SK-N-SH (cell line): ENCODE results near the gene MCUB. TPM values are rescaled to one million over a fixed set of nuclear protein-coding genes. Genes with fewer than 3 reads are reported as not detected.

Experiments
- CTCF ChIA-PET: fragments of 300-600, 350-600 bp; formaldehyde crosslinking; extraction: SDS; loops from one replicate; lab custom pipeline; 2021; lab: Yijun Ruan, JAX
- POLR2A ChIA-PET: fragments of 350-600 bp; sonication (Branson Sonifier 250); formaldehyde crosslinking; extraction: SDS; loops from one replicate; lab custom pipeline; 2020; ENCODE audit warnings: antibody characterized with exemption, inconsistent platforms; lab: Yijun Ruan, JAX
- DNase-seq: peaks from one replicate; pipeline ENCODE4 v3.0.0; 2012
- H2AFZ ChIP-seq: fragments of 200-600 bp; sonication (generic); 2 replicates; pipeline ENCODE4 v1.8.1; 2016; ENCODE audit warnings: antibody characterized with exemption, mild to moderate bottlenecking, low read depth
- H3F3A ChIP-seq: fragments of 200-600 bp; sonication (generic); replicated peaks from 2 replicates; pipeline ENCODE3; 2016; ENCODE audit warnings: antibody characterized with exemption, mild to moderate bottlenecking; ENCODE audit not compliant: insufficient read depth
- H3K27ac ChIP-seq, 2 experiments: fragments of 200-500 bp in 1 of 2; fragments of 200-600 bp in 1 of 2; sonication (Bioruptor generic) in 1 of 2; sonication (generic), shearing (Covaris generic) in 1 of 2; 2 replicates each; pipeline versions ENCODE4 v1.5.1 to v1.6.1; 2014 to 2016; ENCODE audit warnings: low read depth in 2 of 2, inconsistent platforms in 1 of 2, low read length in 1 of 2, mild to moderate bottlenecking in 1 of 2, mixed read lengths in 1 of 2
- H3K27me3 ChIP-seq: fragments of 200-600 bp; sonication (generic), shearing (Covaris generic); 2 replicates; pipeline ENCODE4 v1.6.1; 2016; ENCODE audit warnings: mixed run types; ENCODE audit not compliant: insufficient read depth
- H3K36me3 ChIP-seq, 2 experiments: fragments of 200-500 bp in 1 of 2; fragments of 200-600 bp in 1 of 2; sonication (Bioruptor generic) in 1 of 2; sonication (generic) in 1 of 2; replicated peaks in 1 of 2; 2 replicates each; pipeline versions ENCODE3 to v1.5.1; 2014 to 2016; ENCODE audit warnings: low read length in 1 of 2, mild to moderate bottlenecking in 1 of 2; ENCODE audit not compliant: insufficient read depth in 2 of 2, control insufficient read depth in 1 of 2
- H3K4me1 ChIP-seq, 2 experiments: fragments of 200-500 bp in 1 of 2; fragments of 200-600 bp in 1 of 2; sonication (Bioruptor generic) in 1 of 2; sonication (generic), shearing (Covaris generic) in 1 of 2; 2 replicates each; pipeline versions ENCODE4 v1.5.1 to v1.6.1; 2014 to 2016; ENCODE audit warnings: low read depth in 1 of 2, low read length in 1 of 2, mixed run types in 1 of 2; ENCODE audit not compliant: insufficient read depth in 2 of 2, control insufficient read depth in 1 of 2
- H3K4me2 ChIP-seq: fragments of 200-600 bp; sonication (generic), shearing (Covaris generic); 2 replicates; pipeline ENCODE4 v1.6.1; 2017; ENCODE audit warnings: mixed run types
- H3K4me3 ChIP-seq, 2 experiments: fragments of 200-500 bp in 1 of 2; fragments of 200-600 bp in 1 of 2; sonication (Bioruptor generic) in 1 of 2; sonication (generic), shearing (Covaris generic) in 1 of 2; 2 replicates each; pipeline versions ENCODE4 v1.5.1 to v1.8.1; 2014 to 2016; ENCODE audit warnings: low read depth in 2 of 2, inconsistent platforms in 1 of 2, low read length in 1 of 2, mild to moderate bottlenecking in 1 of 2, mixed read lengths in 1 of 2, moderate library complexity in 1 of 2
- H3K79me2 ChIP-seq: fragments of 200-600 bp; sonication (generic); 2 replicates; pipeline ENCODE4 v1.8.1; 2017; ENCODE audit warnings: mild to moderate bottlenecking; ENCODE audit not compliant: insufficient read depth
- H3K9ac ChIP-seq: fragments of 200-600 bp; sonication (generic); 2 replicates; pipeline ENCODE4 v1.6.1; 2017; ENCODE audit warnings: mixed run types
- H3K9me2 ChIP-seq: fragments of 200-600 bp; sonication (generic); 2 replicates; pipeline ENCODE4 v1.6.1; 2017; ENCODE audit warnings: mixed run types
- H3K9me3 ChIP-seq: fragments of 200-600 bp; sonication (generic); 2 replicates; pipeline ENCODE4 v1.6.1; 2017; ENCODE audit warnings: mixed run types, mild to moderate bottlenecking, moderate library complexity
- H4K20me1 ChIP-seq: fragments of 200-600 bp; sonication (generic); 2 replicates; pipeline ENCODE4 v1.6.1; 2017; ENCODE audit warnings: mild to moderate bottlenecking, mixed run types; ENCODE audit not compliant: insufficient read depth
- CHD2 ChIP-seq: fragments of 150-350 bp; IDR thresholded peaks from 2 replicates; pipeline ENCODE4 v1.6.1; 2018; ENCODE audit warnings: low read length; ENCODE audit not compliant: partially characterized antibody
- ELF1 ChIP-seq: IDR thresholded peaks from 2 replicates; pipeline ENCODE4 v1.4.0; 2012
- FOXJ3 ChIP-seq: sonication (generic); formaldehyde crosslinking; IDR thresholded peaks from 2 replicates; pipeline ENCODE4 v1.5.1; 2020; ENCODE audit warnings: mild to moderate bottlenecking, missing genetic modification reagents
- FOXM1 ChIP-seq: IDR thresholded peaks from 2 replicates; pipeline ENCODE4 v1.4.0; 2012; ENCODE audit warnings: low read depth, mild to moderate bottlenecking
- GATA2 ChIP-seq: sonication (generic); formaldehyde crosslinking; IDR thresholded peaks from 2 replicates; pipeline ENCODE4 v1.5.0; 2020; ENCODE audit warnings: mild to moderate bottlenecking, missing genetic modification reagents
- MXI1 ChIP-seq: IDR thresholded peaks from 2 replicates; pipeline ENCODE4 v1.6.1; 2012; ENCODE audit warnings: mild to moderate bottlenecking, low read depth, low read length, improper control_type of control experiment
- NFIC ChIP-seq: IDR thresholded peaks from 2 replicates; pipeline ENCODE4 v1.4.0; 2012; ENCODE audit warnings: borderline replicate concordance
- NRF1 ChIP-seq: IDR thresholded peaks from 2 replicates; pipeline ENCODE4 v1.6.1; 2012; ENCODE audit warnings: low read depth, mild to moderate bottlenecking, low read length
- RCOR1 ChIP-seq: fragments of 150-350 bp; IDR thresholded peaks from 2 replicates; pipeline ENCODE4 v1.6.1; 2017; ENCODE audit warnings: antibody characterized with exemption, low read length
- RFX5 ChIP-seq: IDR thresholded peaks from 2 replicates; pipeline ENCODE4 v1.6.1; 2012; ENCODE audit warnings: mild to moderate bottlenecking, improper control_type of control experiment, low read length
- SIN3A ChIP-seq: IDR thresholded peaks from 2 replicates; pipeline ENCODE4 v1.6.1; 2012; ENCODE audit warnings: low read depth, mild to moderate bottlenecking, low read length, moderate library complexity, borderline replicate concordance
- TAF1 ChIP-seq: IDR thresholded peaks from 2 replicates; pipeline ENCODE4 v1.6.1; 2012; ENCODE audit warnings: low read depth, mild to moderate bottlenecking, low read length, moderate library complexity, borderline replicate concordance
- TCF12 ChIP-seq: IDR thresholded peaks from 2 replicates; pipeline ENCODE4 v1.4.0; 2012
- TEAD4 ChIP-seq: IDR thresholded peaks from 2 replicates; pipeline ENCODE4 v1.4.0; 2012; ENCODE audit warnings: mild to moderate bottlenecking, borderline replicate concordance; ENCODE audit not compliant: insufficient read depth
- polyA plus RNA-seq, 3 experiments: library from polyadenylated mRNA; depleted of rRNA; stranded (reverse); fragments of >200 nt; gene quantifications; 2 replicates each; pipeline ENCODE4 v1.2.3, GENCODE V29; 2012
- TF ChIP-seq, protein P1 (sequence below): fragments of 150-350 bp; IDR thresholded peaks from 2 replicates; pipeline ENCODE4 v1.6.1; 2017; ENCODE audit warnings: antibody characterized with exemption, low read length, low read depth, borderline replicate concordance
- TF ChIP-seq, protein P2 (sequence below): fragments of 150-350 bp; IDR thresholded peaks from 2 replicates; pipeline ENCODE4 v1.6.1; 2016; ENCODE audit warnings: mild to moderate bottlenecking, low read depth, low read length
- TF ChIP-seq, protein P3 (sequence below): IDR thresholded peaks from 2 replicates; pipeline ENCODE4 v1.6.1; 2012; ENCODE audit warnings: mild to moderate bottlenecking, low read depth, low read length, moderate library complexity
- TF ChIP-seq, protein P4 (sequence below): fragments of 200-600 bp; sonication (generic); IDR thresholded peaks from 2 replicates; pipeline ENCODE4 v1.6.1; 2017; ENCODE audit warnings: antibody characterized with exemption, mild to moderate bottlenecking, moderate library complexity
- TF ChIP-seq, protein P5 (sequence below): IDR thresholded peaks from 2 replicates; pipeline ENCODE4 v1.4.0; 2012; ENCODE audit warnings: low read depth, borderline replicate concordance
- TF ChIP-seq, protein P6 (sequence below): IDR thresholded peaks from 2 replicates; pipeline ENCODE4 v1.4.0; 2012; ENCODE audit warnings: low read depth

MCUB gene
- polyA plus RNA-seq, 1 of the 3 experiments (the other 2 are of a cell fraction), result 39.3 TPM

DNA sequence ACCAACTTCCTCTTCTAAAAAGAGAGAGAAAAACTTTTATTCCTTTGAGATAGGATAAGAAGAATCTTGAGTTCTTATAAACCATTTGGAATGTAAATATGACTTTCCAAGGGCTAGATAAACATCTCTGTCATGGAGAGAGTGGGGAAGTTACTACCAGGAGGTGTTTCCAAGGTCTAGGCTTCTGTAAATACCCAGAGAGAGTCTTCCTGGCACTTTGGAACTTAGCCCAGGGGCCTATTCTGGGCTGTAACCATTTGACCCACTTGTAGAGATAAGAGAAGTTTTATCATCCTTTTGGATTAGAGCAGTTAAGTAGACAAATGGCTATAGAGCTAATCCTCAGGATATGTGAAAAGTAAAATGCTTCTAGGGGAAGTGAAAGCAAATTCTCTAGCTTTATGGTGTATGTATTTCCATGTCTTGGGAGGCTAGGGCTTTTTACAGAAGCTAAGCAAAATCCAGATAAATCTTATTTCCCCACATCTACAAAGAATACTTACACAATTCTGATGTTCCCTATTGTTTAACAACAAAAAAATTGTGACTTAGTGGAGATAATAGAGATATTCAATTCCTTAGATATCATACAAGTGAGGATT, 51.1 kb downstream of the MCUB start:
- CTCF ChIA-PET, result no interaction called here
- no peaks in the 10 kb centered on the region for H3K36me3 ChIP-seq
- H4K20me1 ChIP-seq, result no peaks in the 10 kb centered on the region
- no peaks in the 10 kb centered on the region for H3K9me3 ChIP-seq
- no peaks in the 10 kb centered on the region for H3K9me2 ChIP-seq
- H3K79me2 ChIP-seq, result no peaks in the 10 kb centered on the region
- no peaks in the 10 kb centered on the region for H3K27me3 ChIP-seq
- no peak for DNase-seq
- no peaks in the 10 kb centered on the region for H3F3A ChIP-seq
- H3K9ac ChIP-seq, result no peak overlapping the region
- TF ChIP-seq, protein P1, sequence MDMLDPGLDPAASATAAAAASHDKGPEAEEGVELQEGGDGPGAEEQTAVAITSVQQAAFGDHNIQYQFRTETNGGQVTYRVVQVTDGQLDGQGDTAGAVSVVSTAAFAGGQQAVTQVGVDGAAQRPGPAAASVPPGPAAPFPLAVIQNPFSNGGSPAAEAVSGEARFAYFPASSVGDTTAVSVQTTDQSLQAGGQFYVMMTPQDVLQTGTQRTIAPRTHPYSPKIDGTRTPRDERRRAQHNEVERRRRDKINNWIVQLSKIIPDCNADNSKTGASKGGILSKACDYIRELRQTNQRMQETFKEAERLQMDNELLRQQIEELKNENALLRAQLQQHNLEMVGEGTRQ, result no peak
- no peak for TF ChIP-seq SIN3A
- TF ChIP-seq FOXM1, result no peak
- TF ChIP-seq TEAD4, result no peak
- no peak for TF ChIP-seq RCOR1
- no peak for TF ChIP-seq FOXJ3 (CRISPR knock-in tag)
- TF ChIP-seq MXI1, result no peak
- no peak for TF ChIP-seq RFX5
- TF ChIP-seq, protein P2, sequence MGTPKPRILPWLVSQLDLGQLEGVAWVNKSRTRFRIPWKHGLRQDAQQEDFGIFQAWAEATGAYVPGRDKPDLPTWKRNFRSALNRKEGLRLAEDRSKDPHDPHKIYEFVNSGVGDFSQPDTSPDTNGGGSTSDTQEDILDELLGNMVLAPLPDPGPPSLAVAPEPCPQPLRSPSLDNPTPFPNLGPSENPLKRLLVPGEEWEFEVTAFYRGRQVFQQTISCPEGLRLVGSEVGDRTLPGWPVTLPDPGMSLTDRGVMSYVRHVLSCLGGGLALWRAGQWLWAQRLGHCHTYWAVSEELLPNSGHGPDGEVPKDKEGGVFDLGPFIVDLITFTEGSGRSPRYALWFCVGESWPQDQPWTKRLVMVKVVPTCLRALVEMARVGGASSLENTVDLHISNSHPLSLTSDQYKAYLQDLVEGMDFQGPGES, result no peak
- TF ChIP-seq NRF1, result no peak
- TF ChIP-seq, protein P3, sequence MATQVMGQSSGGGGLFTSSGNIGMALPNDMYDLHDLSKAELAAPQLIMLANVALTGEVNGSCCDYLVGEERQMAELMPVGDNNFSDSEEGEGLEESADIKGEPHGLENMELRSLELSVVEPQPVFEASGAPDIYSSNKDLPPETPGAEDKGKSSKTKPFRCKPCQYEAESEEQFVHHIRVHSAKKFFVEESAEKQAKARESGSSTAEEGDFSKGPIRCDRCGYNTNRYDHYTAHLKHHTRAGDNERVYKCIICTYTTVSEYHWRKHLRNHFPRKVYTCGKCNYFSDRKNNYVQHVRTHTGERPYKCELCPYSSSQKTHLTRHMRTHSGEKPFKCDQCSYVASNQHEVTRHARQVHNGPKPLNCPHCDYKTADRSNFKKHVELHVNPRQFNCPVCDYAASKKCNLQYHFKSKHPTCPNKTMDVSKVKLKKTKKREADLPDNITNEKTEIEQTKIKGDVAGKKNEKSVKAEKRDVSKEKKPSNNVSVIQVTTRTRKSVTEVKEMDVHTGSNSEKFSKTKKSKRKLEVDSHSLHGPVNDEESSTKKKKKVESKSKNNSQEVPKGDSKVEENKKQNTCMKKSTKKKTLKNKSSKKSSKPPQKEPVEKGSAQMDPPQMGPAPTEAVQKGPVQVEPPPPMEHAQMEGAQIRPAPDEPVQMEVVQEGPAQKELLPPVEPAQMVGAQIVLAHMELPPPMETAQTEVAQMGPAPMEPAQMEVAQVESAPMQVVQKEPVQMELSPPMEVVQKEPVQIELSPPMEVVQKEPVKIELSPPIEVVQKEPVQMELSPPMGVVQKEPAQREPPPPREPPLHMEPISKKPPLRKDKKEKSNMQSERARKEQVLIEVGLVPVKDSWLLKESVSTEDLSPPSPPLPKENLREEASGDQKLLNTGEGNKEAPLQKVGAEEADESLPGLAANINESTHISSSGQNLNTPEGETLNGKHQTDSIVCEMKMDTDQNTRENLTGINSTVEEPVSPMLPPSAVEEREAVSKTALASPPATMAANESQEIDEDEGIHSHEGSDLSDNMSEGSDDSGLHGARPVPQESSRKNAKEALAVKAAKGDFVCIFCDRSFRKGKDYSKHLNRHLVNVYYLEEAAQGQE, result no peak
- TF ChIP-seq, protein P4, sequence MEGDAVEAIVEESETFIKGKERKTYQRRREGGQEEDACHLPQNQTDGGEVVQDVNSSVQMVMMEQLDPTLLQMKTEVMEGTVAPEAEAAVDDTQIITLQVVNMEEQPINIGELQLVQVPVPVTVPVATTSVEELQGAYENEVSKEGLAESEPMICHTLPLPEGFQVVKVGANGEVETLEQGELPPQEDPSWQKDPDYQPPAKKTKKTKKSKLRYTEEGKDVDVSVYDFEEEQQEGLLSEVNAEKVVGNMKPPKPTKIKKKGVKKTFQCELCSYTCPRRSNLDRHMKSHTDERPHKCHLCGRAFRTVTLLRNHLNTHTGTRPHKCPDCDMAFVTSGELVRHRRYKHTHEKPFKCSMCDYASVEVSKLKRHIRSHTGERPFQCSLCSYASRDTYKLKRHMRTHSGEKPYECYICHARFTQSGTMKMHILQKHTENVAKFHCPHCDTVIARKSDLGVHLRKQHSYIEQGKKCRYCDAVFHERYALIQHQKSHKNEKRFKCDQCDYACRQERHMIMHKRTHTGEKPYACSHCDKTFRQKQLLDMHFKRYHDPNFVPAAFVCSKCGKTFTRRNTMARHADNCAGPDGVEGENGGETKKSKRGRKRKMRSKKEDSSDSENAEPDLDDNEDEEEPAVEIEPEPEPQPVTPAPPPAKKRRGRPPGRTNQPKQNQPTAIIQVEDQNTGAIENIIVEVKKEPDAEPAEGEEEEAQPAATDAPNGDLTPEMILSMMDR, result no peak
- no peak for TF ChIP-seq GATA2 (CRISPR knock-in tag)
- TF ChIP-seq NFIC, result no peak
- no peak for TF ChIP-seq ELF1
- no peak for TF ChIP-seq TAF1
- TF ChIP-seq CHD2, result no peak
- TF ChIP-seq, protein P5, sequence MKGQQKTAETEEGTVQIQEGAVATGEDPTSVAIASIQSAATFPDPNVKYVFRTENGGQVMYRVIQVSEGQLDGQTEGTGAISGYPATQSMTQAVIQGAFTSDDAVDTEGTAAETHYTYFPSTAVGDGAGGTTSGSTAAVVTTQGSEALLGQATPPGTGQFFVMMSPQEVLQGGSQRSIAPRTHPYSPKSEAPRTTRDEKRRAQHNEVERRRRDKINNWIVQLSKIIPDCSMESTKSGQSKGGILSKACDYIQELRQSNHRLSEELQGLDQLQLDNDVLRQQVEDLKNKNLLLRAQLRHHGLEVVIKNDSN, result no peak
- no peak for TF ChIP-seq TCF12
- TF ChIP-seq, protein P6, sequence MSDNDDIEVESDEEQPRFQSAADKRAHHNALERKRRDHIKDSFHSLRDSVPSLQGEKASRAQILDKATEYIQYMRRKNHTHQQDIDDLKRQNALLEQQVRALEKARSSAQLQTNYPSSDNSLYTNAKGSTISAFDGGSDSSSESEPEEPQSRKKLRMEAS, result no peak
- TF ChIP-seq, all 33 proteins: peak for 0
- POLR2A ChIA-PET, result no interaction called here
- no peak overlapping the region for H3K27ac ChIP-seq
- no peak overlapping the region for H3K4me3 ChIP-seq
- no peak overlapping the region for H2AFZ ChIP-seq
- no peaks in the 10 kb centered on the region for H3K4me1 ChIP-seq
- no peak overlapping the region for H3K4me2 ChIP-seq
